HG03196 (cell line): ENCODE measurements around the gene INPP5A.

Source experiments
- ATAC-seq: cut with Tn5 transposase; IDR thresholded peaks from one replicate; pipeline ENCODE4 v1.9.1; 2021; ENCODE audit not compliant: unreplicated experiment

INPP5A gene

GRCh38 chr10:132687181-132687892 is 149.8 kb downstream of the INPP5A start:
- no peak for ATAC-seq

GRCh38 chr10:132687893-132688579 is 150.4 kb downstream of the INPP5A start:
- no peak for ATAC-seq

GRCh38 chr10:132688580-132689420 is 151.2 kb downstream of the INPP5A start:
- no peak for ATAC-seq

- ATAC-seq, result no peak
These were observed 152.3 kb downstream of the INPP5A start for GRCh38 chr10:132689721-132690360.

GRCh38 chr10:132690401-132690800 is 152.8 kb downstream of the INPP5A start:
- no peak for ATAC-seq

GRCh38 chr10:132690821-132691610 is 153.4 kb downstream of the INPP5A start:
- no peak for ATAC-seq

- ATAC-seq, result no peak
These were observed 154.1 kb downstream of the INPP5A start for GRCh38 chr10:132691711-132692153.

GRCh38 chr10:132692311-132692710 is 154.7 kb downstream of the INPP5A start:
- ATAC-seq, result no peak

GRCh38 chr10:132693676-132694075 is 156.1 kb downstream of the INPP5A start:
- ATAC-seq, result no peak

GRCh38 chr10:132696204-132696603 is 158.6 kb downstream of the INPP5A start:
- no peak for ATAC-seq

- ATAC-seq, result no peak
These were observed 159.4 kb downstream of the INPP5A start for GRCh38 chr10:132696728-132697577.

GRCh38 chr10:132697578-132698200 is 160.1 kb downstream of the INPP5A start:
- no peak for ATAC-seq

- no peak for ATAC-seq
These were observed 160.7 kb downstream of the INPP5A start for GRCh38 chr10:132698211-132698751.

GRCh38 chr10:132698761-132699391 is 161.3 kb downstream of the INPP5A start:
- no peak for ATAC-seq

GRCh38 chr10:132699411-132700155 is 162.0 kb downstream of the INPP5A start:
- no peak for ATAC-seq

GRCh38 chr10:132700156-132701098 is 162.8 kb downstream of the INPP5A start:
- ATAC-seq, result no peak
